Peyer's patch (tissue), 4 donors: ENCODE results near the gene HDAC4. TPM values are rescaled to one million over a fixed set of nuclear protein-coding genes. Genes with fewer than 3 reads are reported as not detected.
"Not testable (repeated sequence)": the region's sequence is repeated elsewhere in the genome, so short reads cannot be mapped to it uniquely, and the experiment has no call there.

Source experiments
- DNase-seq, 3 donors: peaks; one replicate each; pipeline ENCODE4 v3.0.0-alpha.2; 2017 to 2019
- H3K27ac ChIP-seq, 4 donors: fragments of 200-600 bp; sonication (generic); one replicate each; pipeline ENCODE4 v1.5.1; 2016 to 2019
- H3K27me3 ChIP-seq, 2 donors: fragments of 200-600 bp; sonication (generic); one replicate each; pipeline ENCODE4 v1.5.1; 2019
- H3K36me3 ChIP-seq, 3 donors: fragments of 200-600 bp; sonication (generic); one replicate each; pipeline ENCODE4 v1.5.1; 2016 to 2019
- H3K4me1 ChIP-seq, 4 donors: fragments of 200-600 bp; sonication (generic); one replicate each; pipeline ENCODE4 v1.5.1; 2016 to 2019
- H3K4me3 ChIP-seq, 4 donors: fragments of 200-600 bp; sonication (generic); 1 replicate in 3 of 4; 2 replicates in 1 of 4; pipeline ENCODE4 v1.5.1; 2016 to 2019; ENCODE audit warnings: mild to moderate bottlenecking in 1 of 4
- H3K9me3 ChIP-seq, 4 donors: fragments of 200-600 bp; sonication (generic); one replicate each; pipeline ENCODE4 v1.5.1; 2016 to 2019; ENCODE audit warnings: mild to moderate bottlenecking in 1 of 4
- POLR2A ChIP-seq, 2 donors: fragments of 450-650 bp; IDR thresholded peaks; one replicate each; pipeline ENCODE4 v1.5.1; 2017; ENCODE audit warnings: antibody characterized with exemption in 2 of 2, mild to moderate bottlenecking in 2 of 2, moderate library complexity in 2 of 2
- total RNA-seq, 4 donors: library from RNA; depleted of rRNA; stranded (reverse); fragments of >200 nt; gene quantifications; one replicate each; pipeline ENCODE4 v1.1.0, GENCODE V29; 2016
- TF ChIP-seq, protein P1 (sequence below), 6 experiments: fragments of 450-650 bp in 4 of 6; fragments of 200-600 bp in 2 of 6; sonication (generic) in 1 of 6; IDR thresholded peaks; one replicate each; pipeline ENCODE4 v1.5.1; 2017 to 2019; ENCODE audit warnings: antibody characterized with exemption in 6 of 6, mild to moderate bottlenecking in 3 of 6, moderate library complexity in 1 of 6

Gene HDAC4
- total RNA-seq, 4 donors from 2014 or later: 28.9 to 198 (median 102) TPM

DNA sequence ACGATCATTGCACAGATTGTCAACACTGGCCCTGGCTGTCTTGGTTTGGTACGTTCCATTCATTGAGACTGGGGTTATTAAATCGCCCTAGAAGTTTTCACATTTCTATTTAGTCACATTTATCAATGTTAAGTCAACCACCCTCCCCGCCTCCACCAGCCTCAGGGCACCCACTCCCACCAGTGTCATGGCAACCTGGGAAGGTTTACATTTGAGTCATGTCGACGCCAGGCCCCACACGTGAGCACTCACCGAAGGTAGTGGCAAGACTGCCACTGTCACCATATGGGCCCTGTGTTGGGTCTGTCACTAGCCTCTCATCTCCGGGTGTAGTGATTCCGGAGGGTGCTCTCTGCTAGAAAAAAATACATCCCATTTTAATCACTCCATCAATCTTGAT is 358.8 kb downstream of the HDAC4 start:
- no peak overlapping the region for H3K4me3 ChIP-seq
- H3K4me1 ChIP-seq: no peaks in the 10 kb centered on the region
- H3K36me3 ChIP-seq: no peaks in the 10 kb centered on the region
- no peaks in the 10 kb centered on the region for H3K27me3 ChIP-seq
- H3K27ac ChIP-seq: no peak overlapping the region
- peaks cover 0 to 3% (median 0%) of the 10 kb centered on the region in 4 donors for H3K9me3 ChIP-seq
- DNase-seq: peak in 1 of 3 donors; percentile 8
- no peak for TF ChIP-seq POLR2A (IDR thresholded peaks at IDR 0.05)
- TF ChIP-seq, protein P1, sequence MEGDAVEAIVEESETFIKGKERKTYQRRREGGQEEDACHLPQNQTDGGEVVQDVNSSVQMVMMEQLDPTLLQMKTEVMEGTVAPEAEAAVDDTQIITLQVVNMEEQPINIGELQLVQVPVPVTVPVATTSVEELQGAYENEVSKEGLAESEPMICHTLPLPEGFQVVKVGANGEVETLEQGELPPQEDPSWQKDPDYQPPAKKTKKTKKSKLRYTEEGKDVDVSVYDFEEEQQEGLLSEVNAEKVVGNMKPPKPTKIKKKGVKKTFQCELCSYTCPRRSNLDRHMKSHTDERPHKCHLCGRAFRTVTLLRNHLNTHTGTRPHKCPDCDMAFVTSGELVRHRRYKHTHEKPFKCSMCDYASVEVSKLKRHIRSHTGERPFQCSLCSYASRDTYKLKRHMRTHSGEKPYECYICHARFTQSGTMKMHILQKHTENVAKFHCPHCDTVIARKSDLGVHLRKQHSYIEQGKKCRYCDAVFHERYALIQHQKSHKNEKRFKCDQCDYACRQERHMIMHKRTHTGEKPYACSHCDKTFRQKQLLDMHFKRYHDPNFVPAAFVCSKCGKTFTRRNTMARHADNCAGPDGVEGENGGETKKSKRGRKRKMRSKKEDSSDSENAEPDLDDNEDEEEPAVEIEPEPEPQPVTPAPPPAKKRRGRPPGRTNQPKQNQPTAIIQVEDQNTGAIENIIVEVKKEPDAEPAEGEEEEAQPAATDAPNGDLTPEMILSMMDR (IDR thresholded peaks at IDR 0.05): no peak

GRCh38 chr2:239041062-239041461 is 359.8 kb downstream of the HDAC4 start:
- H3K4me1 ChIP-seq: no peaks in the 10 kb centered on the region
- TF ChIP-seq POLR2A (IDR thresholded peaks at IDR 0.05): no peak
- TF ChIP-seq, protein P1 (IDR thresholded peaks at IDR 0.05): no peak
- peak in 1 of 3 donors; percentile 19 for DNase-seq
- H3K27me3 ChIP-seq: no peaks in the 10 kb centered on the region
- H3K4me3 ChIP-seq: no peak overlapping the region
- peaks cover 0 to 3% (median 0%) of the 10 kb centered on the region in 4 donors for H3K9me3 ChIP-seq
- no peaks in the 10 kb centered on the region for H3K36me3 ChIP-seq
- H3K27ac ChIP-seq: no peak overlapping the region

DNA sequence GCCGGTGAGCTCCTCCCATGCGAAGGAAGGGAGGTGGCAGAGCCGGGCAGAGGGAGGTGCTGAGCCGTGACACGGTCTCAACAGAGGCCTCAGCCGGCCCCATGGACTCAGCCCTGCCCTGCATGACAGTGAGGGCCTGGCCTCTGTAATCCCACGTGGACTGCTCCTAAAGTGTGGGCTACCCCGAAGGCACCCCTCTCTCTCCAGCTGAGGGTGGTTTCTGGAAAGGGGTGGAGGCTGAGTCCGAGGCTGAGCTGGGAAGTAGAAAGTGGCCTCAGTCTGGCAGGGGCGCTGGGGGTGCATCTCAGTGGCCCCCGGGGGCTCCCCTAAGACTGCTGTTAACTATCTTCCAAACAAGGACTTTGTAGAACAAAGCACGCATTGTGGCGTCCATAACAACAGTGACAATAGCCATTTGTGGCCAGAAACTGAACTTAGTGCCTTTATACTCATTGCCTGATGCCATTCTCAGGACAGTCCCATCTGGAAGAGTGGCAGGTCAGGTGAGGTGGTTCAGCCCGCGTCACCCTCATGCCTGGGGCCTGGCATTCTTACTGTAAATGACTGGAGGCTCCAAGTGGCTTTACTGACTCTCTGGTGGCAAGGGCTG is 360.6 kb downstream of the HDAC4 start:
- H3K9me3 ChIP-seq: peaks cover 0 to 3% (median 0%) of the 10 kb centered on the region in 4 donors
- H3K27me3 ChIP-seq: no peaks in the 10 kb centered on the region
- no peaks in the 10 kb centered on the region for H3K36me3 ChIP-seq
- H3K4me1 ChIP-seq: peaks cover 0 to 3% (median 0%) of the 10 kb centered on the region in 4 donors
- peak in 1 of 3 donors; percentile 23 for DNase-seq
- no peak overlapping the region for H3K27ac ChIP-seq
- TF ChIP-seq, protein P1 (IDR thresholded peaks at IDR 0.05): no peak
- TF ChIP-seq POLR2A (IDR thresholded peaks at IDR 0.05): no peak
- H3K4me3 ChIP-seq: no peak overlapping the region

DNA sequence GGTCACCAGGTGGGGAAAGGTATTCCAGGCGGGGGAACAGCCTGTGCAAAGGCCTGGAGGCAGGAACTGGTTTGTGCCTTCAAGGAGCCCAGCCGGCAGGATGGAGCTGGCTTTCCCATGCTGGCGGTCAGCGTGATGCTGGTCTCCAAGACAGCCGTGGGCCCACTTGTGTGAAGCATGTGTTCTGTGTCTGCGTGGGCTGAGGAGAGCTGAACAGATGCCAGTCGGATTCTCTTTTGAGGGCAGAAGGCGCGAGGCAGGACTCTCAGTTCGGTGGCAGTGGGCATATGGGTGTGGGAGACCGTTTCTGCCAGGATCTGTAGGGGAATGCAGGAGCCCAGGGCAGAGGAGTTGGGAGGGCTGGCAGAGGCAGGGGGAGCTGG is 361.4 kb downstream of the HDAC4 start:
- H3K36me3 ChIP-seq: no peaks in the 10 kb centered on the region
- no peaks in the 10 kb centered on the region for H3K27me3 ChIP-seq
- peaks cover 0 to 4% (median 0%) of the 10 kb centered on the region in 4 donors for H3K4me1 ChIP-seq
- H3K4me3 ChIP-seq: no peak overlapping the region
- TF ChIP-seq POLR2A (IDR thresholded peaks at IDR 0.05): no peak
- TF ChIP-seq, protein P1 (IDR thresholded peaks at IDR 0.05): no peak
- H3K9me3 ChIP-seq: peaks cover 0 to 3% (median 0%) of the 10 kb centered on the region in 4 donors
- H3K27ac ChIP-seq: no peak overlapping the region
- DNase-seq: peak in 1 of 3 donors; percentile 37

- Histone ChIP-seq H3K27me3 (no peaks in the 10 kb centered on the region), H3K27ac (no peak overlapping the region), H3K36me3 (no peaks in the 10 kb centered on the region), H3K4me1 (peaks cover 0 to 4% (median 0%) of the 10 kb centered on the region in 4 donors), H3K9me3 (peaks cover 0 to 3% (median 0%) of the 10 kb centered on the region in 4 donors), H3K4me3 (no peak overlapping the region)
- peak in 1 of 3 donors; percentile 34 for DNase-seq
- TF ChIP-seq, protein P1 (IDR thresholded peaks at IDR 0.05): no peak
Measured at GRCh38 chr2:239038773-239039478, 361.9 kb downstream of the HDAC4 start.

DNA sequence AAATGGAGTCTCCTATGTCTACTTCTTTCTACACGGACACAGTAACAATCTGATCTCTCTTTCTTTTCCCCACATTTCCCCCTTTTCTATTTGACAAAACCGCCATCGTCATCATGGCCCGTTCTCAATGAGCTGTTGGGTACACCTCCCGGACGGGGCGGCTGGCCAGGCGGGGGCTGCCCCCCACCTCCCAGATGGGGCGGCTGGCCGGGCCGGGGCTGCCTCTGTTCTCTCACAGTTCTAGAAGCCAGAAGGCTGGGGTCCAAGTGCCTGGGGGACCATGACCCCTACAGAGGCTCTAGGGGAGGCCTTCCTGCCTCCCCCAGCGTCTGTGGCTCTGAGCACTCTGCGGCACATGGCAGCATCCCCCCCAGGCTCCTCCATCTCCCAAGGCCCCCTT is 362.5 kb downstream of the HDAC4 start:
- DNase-seq: peak in 1 of 3 donors; percentile 16

More for the DNA sequence above, 362.5 kb downstream of the HDAC4 start:
- H3K9me3 ChIP-seq, H3K4me1 ChIP-seq, H3K4me3 ChIP-seq, H3K36me3 ChIP-seq, H3K27me3 ChIP-seq, H3K27ac ChIP-seq: not testable (repeated sequence)
